Measurements from ENCODE around the gene NEMP2.

DNA sequence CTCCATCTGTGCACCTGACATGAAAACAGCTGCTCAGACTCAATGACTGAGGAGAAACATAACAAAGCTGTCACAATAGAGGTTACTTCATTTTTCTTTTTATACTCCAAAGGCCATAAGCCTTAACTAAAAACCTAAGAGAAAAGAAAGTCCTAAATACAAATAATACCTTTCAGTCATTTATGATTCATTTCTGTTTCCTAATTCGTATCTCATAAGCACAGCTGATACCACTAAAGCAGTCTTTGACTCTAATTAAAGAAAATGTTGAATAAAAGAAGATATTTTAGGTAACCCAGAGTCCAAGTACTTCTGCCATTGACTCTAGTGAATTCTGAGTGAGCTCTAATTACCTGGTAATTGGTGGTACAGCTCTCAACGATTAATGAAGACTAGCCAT is 20.6 kb downstream of the NEMP2 start:
- TF ChIP-seq POLR2A (IDR thresholded peaks at IDR 0.05), result no peak
- TF ChIP-seq, protein P1, sequence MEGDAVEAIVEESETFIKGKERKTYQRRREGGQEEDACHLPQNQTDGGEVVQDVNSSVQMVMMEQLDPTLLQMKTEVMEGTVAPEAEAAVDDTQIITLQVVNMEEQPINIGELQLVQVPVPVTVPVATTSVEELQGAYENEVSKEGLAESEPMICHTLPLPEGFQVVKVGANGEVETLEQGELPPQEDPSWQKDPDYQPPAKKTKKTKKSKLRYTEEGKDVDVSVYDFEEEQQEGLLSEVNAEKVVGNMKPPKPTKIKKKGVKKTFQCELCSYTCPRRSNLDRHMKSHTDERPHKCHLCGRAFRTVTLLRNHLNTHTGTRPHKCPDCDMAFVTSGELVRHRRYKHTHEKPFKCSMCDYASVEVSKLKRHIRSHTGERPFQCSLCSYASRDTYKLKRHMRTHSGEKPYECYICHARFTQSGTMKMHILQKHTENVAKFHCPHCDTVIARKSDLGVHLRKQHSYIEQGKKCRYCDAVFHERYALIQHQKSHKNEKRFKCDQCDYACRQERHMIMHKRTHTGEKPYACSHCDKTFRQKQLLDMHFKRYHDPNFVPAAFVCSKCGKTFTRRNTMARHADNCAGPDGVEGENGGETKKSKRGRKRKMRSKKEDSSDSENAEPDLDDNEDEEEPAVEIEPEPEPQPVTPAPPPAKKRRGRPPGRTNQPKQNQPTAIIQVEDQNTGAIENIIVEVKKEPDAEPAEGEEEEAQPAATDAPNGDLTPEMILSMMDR (IDR thresholded peaks at IDR 0.05), result no peak

All from lower leg skin (tissue), 3 donors.